HL-60/S4 treated with retinoic acid at 250 ng/mL for 4 days and 3 days (cell line): Measurements from ENCODE around the gene SP140L.
"Not testable (repeated sequence)": the region's sequence is repeated elsewhere in the genome, so short reads cannot be mapped to it uniquely, and the experiment has no call there.

Source experiments
- in situ Hi-C: fragments of 300-500 bp; cut with MboI; formaldehyde crosslinking; loops from 2 replicates; pipeline ENCODE4 v1.7.0; 2022; ENCODE audit warnings: low sequenced_read_pairs

SP140L gene

GRCh38 chr2:230326453-230327417, at the start of gene SP140L:
Gene SP140L, plus strand, starts transcription at chr2:230327193. Its CDS starts 77 bp downstream, at chr2:230327270.
- in situ Hi-C loops = no loop called here

GRCh38 chr2:230282936-230283335, 44.1 kb upstream of the SP140L start:
- in situ Hi-C loops = no loop called here

- in situ Hi-C loops = no loop called here
These were observed 40.9 kb upstream of the SP140L start for GRCh38 chr2:230286048-230286447.

- in situ Hi-C loops = not testable (repeated sequence)
These were observed 37.7 kb upstream of the SP140L start for GRCh38 chr2:230289311-230289710.

GRCh38 chr2:230295192-230295591, 31.8 kb upstream of the SP140L start:
- in situ Hi-C loops = no loop called here

- in situ Hi-C loops = no loop called here
These were observed 30.1 kb upstream of the SP140L start for GRCh38 chr2:230296917-230297316.

GRCh38 chr2:230299618-230300017, 27.4 kb upstream of the SP140L start:
- in situ Hi-C loops = no loop called here

GRCh38 chr2:230305416-230306275, 21.3 kb upstream of the SP140L start:
- in situ Hi-C loops = no loop called here

- in situ Hi-C loops = no loop called here
These were observed 20.5 kb upstream of the SP140L start for GRCh38 chr2:230306474-230306873.

- in situ Hi-C loops = no loop called here
These were observed 19.5 kb upstream of the SP140L start for GRCh38 chr2:230307485-230307884.

- in situ Hi-C loops = no loop called here
These were observed 18.5 kb upstream of the SP140L start for GRCh38 chr2:230308402-230309000.

- in situ Hi-C loops = not testable (repeated sequence)
These were observed 16.2 kb upstream of the SP140L start for GRCh38 chr2:230310792-230311191.

- in situ Hi-C loops = not testable (repeated sequence)
These were observed 15.4 kb upstream of the SP140L start for GRCh38 chr2:230311634-230312033.

- in situ Hi-C loops = no loop called here
These were observed 14.4 kb upstream of the SP140L start for GRCh38 chr2:230312638-230313037.

- in situ Hi-C loops = no loop called here
These were observed 9.6 kb upstream of the SP140L start for GRCh38 chr2:230317366-230317765.

GRCh38 chr2:230318190-230319121, 8.5 kb upstream of the SP140L start:
- in situ Hi-C loops = no loop called here

- in situ Hi-C loops = no loop called here
These were observed 7.7 kb upstream of the SP140L start for GRCh38 chr2:230319211-230319862.

GRCh38 chr2:230321031-230321430, 6.0 kb upstream of the SP140L start:
- in situ Hi-C loops = no loop called here

GRCh38 chr2:230322561-230323384, 4.2 kb upstream of the SP140L start:
- in situ Hi-C loops = no loop called here
